Cardiac muscle cell (in vitro differentiated cells and primary cell): ENCODE results near the gene HOXA3. TPM values are rescaled to one million over a fixed set of nuclear protein-coding genes. Genes with fewer than 3 reads are reported as not detected.

Source experiments
- DNase-seq, 2 donors: peaks; one replicate each; pipeline versions ENCODE4 v3.0.0 to v3.0.0-alpha.2; 2010 to 2017; ENCODE audit warnings: low read depth in 1 of 2, low spot score in 1 of 2
- H3K27ac ChIP-seq: fragments of 200-600 bp; sonication (generic); 2 replicates; pipeline ENCODE4 v1.5.1; 2016
- H3K27me3 ChIP-seq: fragments of 200-600 bp; sonication (generic); 2 replicates; pipeline ENCODE4 v1.6.0; 2016; ENCODE audit warnings: control low read depth
- H3K36me3 ChIP-seq: fragments of 200-600 bp; sonication (generic); 2 replicates; pipeline ENCODE4 v1.5.1; 2016; ENCODE audit warnings: control low read depth
- H3K4me1 ChIP-seq: fragments of 200-600 bp; sonication (generic); 2 replicates; pipeline ENCODE4 v1.8.1; 2017; ENCODE audit warnings: low read depth, mild to moderate bottlenecking, mixed run types
- H3K4me3 ChIP-seq: fragments of 200-600 bp; sonication (generic); 2 replicates; pipeline ENCODE4 v1.5.1; 2016; ENCODE audit warnings: mild to moderate bottlenecking
- H3K9me3 ChIP-seq: fragments of 200-600 bp; sonication (generic); 2 replicates; pipeline ENCODE4 v1.5.1; 2017; ENCODE audit warnings: low read depth, mild to moderate bottlenecking, control low read depth
- polyA plus RNA-seq: library from polyadenylated mRNA; unstranded; fragments of >200 nt; fragmentation: Nextera tagmentation; extraction: Ambion mirVana; gene quantifications from 2 replicates; pipeline ENCODE4 v1.2.1, GENCODE V29; 2016
- total RNA-seq: library from RNA; depleted of rRNA; stranded (reverse); fragments of >200 nt; gene quantifications from 2 replicates; pipeline ENCODE4 v1.2.3, GENCODE V29; 2016
- TF ChIP-seq, protein P1 (sequence below): IDR thresholded peaks from 2 replicates; pipeline ENCODE4 v1.5.1; 2012; ENCODE audit warnings: low read depth, mild to moderate bottlenecking, low read length

The HOXA3 gene
- total and polyA plus RNA-seq, 2 experiments from 2014 or later, result 1.4 to 9.4 TPM

DNA sequence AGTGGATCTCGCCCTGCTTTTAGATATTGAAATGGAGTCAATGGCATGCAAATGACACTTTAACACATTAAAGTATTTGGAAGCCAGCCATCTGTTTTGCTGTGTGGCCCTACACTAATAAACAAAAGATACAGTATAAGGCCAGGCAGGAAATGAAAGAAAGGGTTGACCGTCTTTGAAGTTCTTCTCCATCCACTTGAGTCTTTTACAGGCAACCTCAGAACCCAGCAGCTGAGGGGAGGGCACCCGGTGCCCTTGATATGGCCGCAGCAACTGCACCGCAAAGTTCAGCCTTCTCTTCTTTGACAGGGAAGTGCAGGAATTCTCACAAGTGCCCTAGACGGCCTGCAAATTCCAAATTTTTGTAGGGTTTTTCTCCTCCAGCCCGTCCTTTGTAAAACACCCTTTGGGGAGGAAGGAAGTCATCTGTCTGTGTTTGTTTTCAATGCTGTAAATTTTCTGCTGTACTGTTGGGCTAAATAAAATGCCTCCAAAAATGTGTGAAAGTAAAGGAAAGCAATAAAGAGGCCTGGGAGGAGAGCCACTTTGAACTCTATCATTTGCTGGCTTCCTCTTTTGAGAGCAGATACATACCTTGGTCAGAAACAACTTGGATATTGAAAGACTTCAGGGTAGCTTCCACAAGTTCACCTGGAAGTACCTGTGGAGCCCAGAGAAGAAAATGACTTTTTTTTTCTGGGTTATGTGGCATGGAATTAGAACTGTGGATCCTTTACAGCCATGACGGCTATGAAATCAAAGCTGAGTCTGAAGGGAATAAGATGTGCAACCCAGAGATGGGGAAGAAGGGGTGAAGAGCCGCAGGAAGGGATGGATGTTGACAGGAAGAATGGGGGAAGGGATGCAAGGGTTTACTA, 60.2 kb downstream of the HOXA3 start:
- TF ChIP-seq, protein P1, sequence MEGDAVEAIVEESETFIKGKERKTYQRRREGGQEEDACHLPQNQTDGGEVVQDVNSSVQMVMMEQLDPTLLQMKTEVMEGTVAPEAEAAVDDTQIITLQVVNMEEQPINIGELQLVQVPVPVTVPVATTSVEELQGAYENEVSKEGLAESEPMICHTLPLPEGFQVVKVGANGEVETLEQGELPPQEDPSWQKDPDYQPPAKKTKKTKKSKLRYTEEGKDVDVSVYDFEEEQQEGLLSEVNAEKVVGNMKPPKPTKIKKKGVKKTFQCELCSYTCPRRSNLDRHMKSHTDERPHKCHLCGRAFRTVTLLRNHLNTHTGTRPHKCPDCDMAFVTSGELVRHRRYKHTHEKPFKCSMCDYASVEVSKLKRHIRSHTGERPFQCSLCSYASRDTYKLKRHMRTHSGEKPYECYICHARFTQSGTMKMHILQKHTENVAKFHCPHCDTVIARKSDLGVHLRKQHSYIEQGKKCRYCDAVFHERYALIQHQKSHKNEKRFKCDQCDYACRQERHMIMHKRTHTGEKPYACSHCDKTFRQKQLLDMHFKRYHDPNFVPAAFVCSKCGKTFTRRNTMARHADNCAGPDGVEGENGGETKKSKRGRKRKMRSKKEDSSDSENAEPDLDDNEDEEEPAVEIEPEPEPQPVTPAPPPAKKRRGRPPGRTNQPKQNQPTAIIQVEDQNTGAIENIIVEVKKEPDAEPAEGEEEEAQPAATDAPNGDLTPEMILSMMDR, result no peak
- DNase-seq, result no peak
- Histone ChIP-seq H3K9me3 (no peaks in the 10 kb centered on the region), H3K36me3 (no peaks in the 10 kb centered on the region), H3K4me1 (no peaks in the 10 kb centered on the region), H3K27me3 (peaks cover 100% of the 10 kb centered on the region), H3K4me3 (no peak overlapping the region), H3K27ac (no peak overlapping the region)

DNA sequence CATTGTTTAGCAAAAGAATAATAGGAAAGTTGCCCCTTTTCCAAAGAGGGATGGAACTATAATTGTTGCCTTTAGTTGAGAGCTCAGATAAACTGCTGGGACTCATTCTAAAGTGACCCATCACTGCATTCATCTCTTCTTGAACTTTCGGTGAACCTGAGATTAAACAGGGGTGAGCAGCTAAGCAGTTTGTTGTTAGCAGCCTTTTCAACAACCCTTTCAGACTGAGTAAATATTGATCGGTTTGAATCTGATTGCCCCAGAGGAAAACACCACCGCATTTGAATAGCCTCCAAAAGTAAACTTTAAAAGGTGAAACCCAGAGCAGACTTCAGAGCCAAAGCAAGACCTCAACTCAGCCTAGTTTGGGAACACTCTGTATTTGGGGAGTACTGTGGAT, 61.3 kb downstream of the HOXA3 start:
- Histone ChIP-seq H3K27me3 (peaks cover 100% of the 10 kb centered on the region), H3K9me3 (no peaks in the 10 kb centered on the region), H3K27ac (no peak overlapping the region), H3K4me3 (no peak overlapping the region), H3K4me1 (no peaks in the 10 kb centered on the region), H3K36me3 (no peaks in the 10 kb centered on the region)
- TF ChIP-seq, protein P1, result no peak
- no peak for DNase-seq

DNA sequence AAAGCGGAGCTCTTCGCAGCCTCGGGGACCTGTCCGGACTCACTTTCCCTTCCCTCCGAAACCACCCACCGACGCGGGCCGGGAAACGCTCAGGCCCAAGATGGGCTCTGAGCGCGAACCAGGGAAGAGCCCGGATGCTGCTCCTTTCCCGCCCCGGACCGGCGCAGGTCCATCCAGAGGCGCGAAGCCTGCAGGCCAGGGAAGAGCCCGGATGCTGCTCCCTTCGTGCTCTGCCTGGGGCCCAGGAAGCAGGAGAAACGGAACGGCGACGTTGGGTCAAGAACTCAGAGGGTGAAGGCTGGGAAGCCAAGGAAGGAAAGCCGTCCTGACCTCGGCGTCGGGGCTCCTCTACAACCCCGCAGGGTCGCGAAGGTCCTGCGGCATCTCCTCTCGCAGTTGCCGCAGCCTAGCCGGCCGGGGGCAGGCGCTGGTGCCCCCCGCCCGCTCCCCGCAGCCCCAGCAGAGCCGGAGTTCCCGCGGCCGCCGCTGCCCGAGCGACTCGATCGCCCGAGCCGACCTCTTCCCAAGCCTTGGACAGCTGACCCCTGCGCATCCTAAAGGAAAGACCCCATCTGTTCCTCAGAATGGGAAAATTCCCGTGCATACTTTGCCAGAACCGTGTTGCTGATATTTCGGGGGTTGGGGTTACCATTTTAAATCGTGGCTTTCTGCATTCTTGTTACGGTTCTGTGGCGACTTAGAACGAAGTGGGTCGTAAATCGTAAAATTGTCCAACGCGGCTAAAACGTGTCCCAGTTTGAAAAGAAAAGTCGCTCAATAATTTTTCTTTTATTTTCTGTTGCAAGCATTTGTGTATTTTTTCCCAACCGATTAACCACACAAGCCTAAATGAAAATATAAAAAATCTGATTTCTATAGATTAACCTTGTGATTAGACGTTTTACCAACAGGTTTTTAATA, 64.1 kb downstream of the HOXA3 start:
- no peaks in the 10 kb centered on the region for H3K9me3 ChIP-seq
- peaks cover 100% of the 10 kb centered on the region for H3K27me3 ChIP-seq
- H3K4me1 ChIP-seq, result no peaks in the 10 kb centered on the region

DNA sequence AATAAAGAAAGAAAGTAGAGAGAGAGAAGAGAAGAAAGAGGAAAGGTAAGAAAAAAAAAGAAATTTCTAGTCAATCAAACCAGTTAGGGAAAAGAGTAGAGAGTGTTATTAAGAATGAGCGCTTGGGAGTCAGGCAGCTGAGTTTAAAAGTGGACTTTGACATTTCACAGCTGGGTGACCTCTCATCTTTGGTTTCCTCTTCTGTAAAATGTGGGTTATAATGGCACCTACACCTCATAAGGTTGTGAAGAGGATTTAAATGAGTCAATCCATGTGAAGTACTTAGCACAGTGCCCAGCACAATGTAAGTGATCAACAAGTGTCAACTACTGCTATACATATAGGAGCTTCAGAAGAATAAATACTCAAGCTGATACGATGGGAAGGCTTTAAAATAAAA, 68.7 kb downstream of the HOXA3 start:
- TF ChIP-seq, protein P1, result no peak

More for the DNA sequence above, 64.1 kb downstream of the HOXA3 start:
- DNase-seq, result no peak
- Histone ChIP-seq H3K27ac (no peak overlapping the region), H3K4me3 (no peak overlapping the region), H3K36me3 (no peaks in the 10 kb centered on the region)
- TF ChIP-seq, protein P1, result no peak

DNA sequence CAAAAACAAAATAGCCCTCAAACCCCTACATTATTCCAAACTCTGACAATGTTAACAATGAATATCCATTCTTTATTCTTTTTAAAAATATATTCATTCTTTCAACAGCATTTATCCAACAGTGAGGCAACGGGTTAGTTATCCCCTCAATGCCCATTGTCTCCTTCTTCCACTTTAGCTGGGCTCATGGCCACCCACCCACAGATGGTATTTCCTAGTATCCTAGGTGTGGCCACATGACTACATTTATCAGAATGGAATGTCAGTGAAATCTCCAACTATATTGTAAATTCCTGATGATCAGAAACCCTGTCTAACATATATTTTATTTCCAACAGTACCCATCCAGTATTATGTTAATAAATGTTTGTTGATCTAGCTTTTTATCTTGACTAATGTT, 70.2 kb downstream of the HOXA3 start:
- Histone ChIP-seq H3K27ac (no peak overlapping the region), H3K4me1 (peaks cover 7% of the 10 kb centered on the region), H3K36me3 (no peaks in the 10 kb centered on the region), H3K4me3 (no peak overlapping the region), H3K9me3 (no peaks in the 10 kb centered on the region), H3K27me3 (peaks cover 50% of the 10 kb centered on the region)
- no peak for DNase-seq
- TF ChIP-seq, protein P1, result no peak

More for the DNA sequence above, 68.7 kb downstream of the HOXA3 start:
- no peaks in the 10 kb centered on the region for H3K9me3 ChIP-seq
- H3K27ac ChIP-seq, result no peak overlapping the region
- no peak for DNase-seq
- H3K4me1 ChIP-seq, result peaks cover 7% of the 10 kb centered on the region
- peaks cover 64% of the 10 kb centered on the region for H3K27me3 ChIP-seq
- H3K4me3 ChIP-seq, result no peak overlapping the region
- no peaks in the 10 kb centered on the region for H3K36me3 ChIP-seq
